GM13977 (cell line): ENCODE data around the gene NRN1L.

Experiments used
- DNase-seq: peaks from one replicate; pipeline ENCODE4 v3.0.0; 2012; ENCODE audit warnings: low spot score
- CTCF ChIP-seq: IDR thresholded peaks from 2 replicates; pipeline ENCODE4 v1.5.1; 2012; ENCODE audit warnings: mild to moderate bottlenecking, control low read depth; ENCODE audit not compliant: insufficient read depth; ENCODE audit errors: extremely low read depth, missing control alignments
- in situ Hi-C: fragments of 300-500 bp; cut with MboI; formaldehyde crosslinking; loops from one replicate; pipeline ENCODE4 v1.12.0; 2022; ENCODE audit warnings: low sequenced_read_pairs, low pct_unique_long_range_greater_than_20kb, mixed read lengths, inconsistent platforms; ENCODE audit not compliant: unreplicated experiment

Gene NRN1L

GRCh38 chr16:67934306-67935100, 49.8 kb downstream of the NRN1L start:
- no peak for DNase-seq
- no peak for TF ChIP-seq CTCF
- in situ Hi-C loops, result no loop called here

GRCh38 chr16:67935101-67935401, 50.4 kb downstream of the NRN1L start:
- in situ Hi-C loops, result no loop called here
- DNase-seq, result no peak
- TF ChIP-seq CTCF, result no peak

GRCh38 chr16:67935402-67936123, 50.9 kb downstream of the NRN1L start:
- TF ChIP-seq CTCF, result no peak
- in situ Hi-C loops, result no loop called here
- peak; percentile 99 for DNase-seq
